Fibroblast of skin of right quadriceps (primary cell): ENCODE results near the gene ZFAND3.

ENCODE experiments used
- DNase-seq: peaks from one replicate; pipeline ENCODE4 v3.0.0-alpha.2; 2013

The ZFAND3 gene

GRCh38 chr6:38142178-38142902 is 322.8 kb downstream of the ZFAND3 start:
- no peak for DNase-seq

GRCh38 chr6:38143191-38144150 is 323.9 kb downstream of the ZFAND3 start:
- DNase-seq = no peak

GRCh38 chr6:38144365-38144945 is 324.9 kb downstream of the ZFAND3 start:
- no peak for DNase-seq

DNA sequence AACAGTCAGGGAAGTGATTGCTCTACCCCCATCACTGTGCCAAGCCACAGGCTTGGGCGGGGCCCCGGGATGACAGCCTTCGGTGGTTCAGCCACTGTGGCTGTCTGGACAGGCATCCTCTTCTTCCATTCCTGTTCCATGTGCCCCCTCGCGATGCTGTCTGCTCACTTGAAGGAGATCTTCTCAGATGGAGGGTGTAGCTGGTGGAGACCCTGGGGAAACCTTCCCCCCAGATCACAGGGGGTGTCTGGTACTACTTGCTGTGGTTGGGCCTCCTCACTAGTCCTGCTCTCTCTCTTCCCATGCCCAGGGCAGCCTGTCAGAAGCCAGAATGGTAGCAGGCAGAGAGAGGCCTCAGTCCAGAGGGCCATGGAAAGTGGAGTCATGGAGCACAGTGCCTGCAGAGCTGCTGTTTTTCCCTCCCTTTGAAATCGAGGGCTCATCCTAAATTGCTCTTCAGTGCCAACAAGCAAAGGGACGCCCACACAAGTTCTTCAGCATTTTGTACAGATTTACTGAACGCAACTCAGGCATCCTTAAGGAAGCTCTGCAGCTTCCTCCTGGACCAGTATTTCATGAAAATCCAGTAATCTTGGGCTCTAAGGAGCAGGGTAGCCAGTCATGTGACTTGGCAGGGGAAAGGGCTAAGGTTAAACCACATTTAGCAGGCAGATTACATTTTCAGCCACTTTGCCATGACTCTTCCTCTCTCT is 326.6 kb downstream of the ZFAND3 start:
- DNase-seq = no peak

- no peak for DNase-seq
Measured at GRCh38 chr6:38146734-38147027, 327.2 kb downstream of the ZFAND3 start.

GRCh38 chr6:38148606-38149005 is 329.1 kb downstream of the ZFAND3 start:
- no peak for DNase-seq

- peak; percentile 42 for DNase-seq
Measured at GRCh38 chr6:38149531-38149930, 330.0 kb downstream of the ZFAND3 start.

- no peak for DNase-seq
Measured at GRCh38 chr6:38150021-38150420, 330.5 kb downstream of the ZFAND3 start.

DNA sequence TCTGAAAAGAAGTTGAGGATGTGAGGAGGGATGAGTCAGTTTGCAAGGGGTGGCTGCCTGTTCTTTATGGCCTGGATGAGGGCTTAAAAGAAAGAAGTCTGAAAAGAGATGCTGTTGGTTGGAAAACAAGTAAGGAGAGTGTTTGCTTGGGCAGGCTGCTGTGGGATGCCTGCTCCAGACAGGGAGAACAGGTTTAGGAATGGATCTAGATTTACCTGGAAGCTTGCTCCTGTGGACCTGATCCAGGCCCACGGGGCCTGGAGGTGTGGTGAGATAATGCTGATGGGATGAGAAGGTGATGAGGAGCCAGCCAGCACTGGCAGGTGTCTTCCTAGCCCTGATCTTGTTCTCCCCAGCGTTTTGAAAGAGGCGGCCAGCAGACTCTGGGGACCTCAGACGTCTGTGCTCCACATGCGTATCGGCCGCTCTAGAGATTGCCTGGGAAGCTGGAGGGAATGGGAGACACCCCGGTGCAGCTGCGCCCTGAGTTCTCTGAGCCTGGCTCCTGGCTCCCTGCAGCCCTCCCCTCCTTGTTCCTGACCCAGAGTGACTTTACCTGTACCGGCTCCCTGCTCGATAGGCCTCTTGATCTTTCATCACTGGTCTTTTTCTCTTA is 331.3 kb downstream of the ZFAND3 start:
- no peak for DNase-seq

GRCh38 chr6:38151580-38152500 is 332.3 kb downstream of the ZFAND3 start:
- DNase-seq = no peak

GRCh38 chr6:38152620-38153019 is 333.1 kb downstream of the ZFAND3 start:
- DNase-seq = no peak

DNA sequence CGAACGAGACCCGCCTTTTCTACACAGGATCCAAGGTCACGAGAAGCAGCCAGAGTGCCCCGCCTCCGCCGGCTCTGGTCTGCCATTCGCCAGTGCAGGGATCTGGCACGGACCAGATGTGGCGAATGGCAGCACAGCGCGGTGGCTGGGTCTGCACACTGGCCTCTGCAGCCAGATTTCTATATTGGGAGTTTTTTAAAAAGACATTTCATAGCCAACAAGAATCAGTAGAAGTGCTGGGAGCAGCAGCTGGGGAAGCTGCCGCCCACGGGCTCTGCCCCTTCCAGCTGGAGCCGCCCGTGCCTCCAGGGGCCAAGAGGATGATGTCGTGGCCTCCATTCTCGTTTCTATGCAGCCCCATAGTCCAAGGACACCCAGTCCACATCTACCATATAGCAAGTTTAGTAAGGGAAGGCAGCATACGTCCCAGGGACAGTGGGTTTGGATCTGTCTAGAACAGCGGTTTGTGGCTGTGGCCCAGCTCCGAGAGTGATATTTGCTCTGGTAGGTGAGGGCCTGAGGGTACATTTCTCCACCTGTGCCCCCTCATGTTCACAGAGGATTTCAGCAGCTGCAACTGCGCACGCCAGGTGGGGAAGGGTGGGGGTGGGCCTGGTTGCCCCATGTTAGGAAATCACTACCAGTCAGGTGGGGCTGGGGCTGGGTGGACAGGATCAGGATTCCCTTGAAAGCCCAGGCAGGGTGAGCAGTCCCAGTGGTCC is 333.7 kb downstream of the ZFAND3 start:
- DNase-seq = no peak

DNA sequence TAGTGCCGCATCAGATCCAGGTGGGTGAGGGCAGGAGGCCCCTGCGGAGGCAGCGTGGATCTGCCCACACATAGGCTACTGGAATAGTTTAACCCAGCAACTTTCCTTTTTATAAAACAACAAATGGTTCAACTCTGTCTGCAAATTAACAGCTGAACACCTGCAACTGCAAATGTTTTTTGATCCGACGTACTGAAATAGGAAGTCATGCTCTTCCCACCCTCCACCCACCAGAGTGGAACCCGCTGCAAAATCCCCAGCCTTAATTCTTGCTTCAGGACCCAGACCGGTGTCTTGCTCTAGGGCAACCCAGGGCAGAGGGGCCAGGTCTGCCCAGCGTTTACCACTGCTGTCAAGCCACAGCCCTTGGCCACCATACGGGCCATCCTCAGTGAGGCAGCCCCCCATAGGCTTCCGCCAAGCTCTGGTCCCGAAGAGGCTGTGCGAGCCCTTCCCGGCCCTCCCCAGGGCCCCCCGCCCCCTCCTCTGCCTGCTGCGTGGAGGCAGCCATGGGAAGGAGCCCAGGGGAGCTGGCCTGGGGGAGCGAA is 334.3 kb downstream of the ZFAND3 start:
- no peak for DNase-seq

- no peak for DNase-seq
Measured at GRCh38 chr6:38154731-38155130, 335.2 kb downstream of the ZFAND3 start.

- peak; percentile 17 for DNase-seq
Measured at GRCh38 chr6:38155144-38155543, 335.6 kb downstream of the ZFAND3 start.

- no peak for DNase-seq
Measured at GRCh38 chr6:38155621-38156204, 336.2 kb downstream of the ZFAND3 start.

DNA sequence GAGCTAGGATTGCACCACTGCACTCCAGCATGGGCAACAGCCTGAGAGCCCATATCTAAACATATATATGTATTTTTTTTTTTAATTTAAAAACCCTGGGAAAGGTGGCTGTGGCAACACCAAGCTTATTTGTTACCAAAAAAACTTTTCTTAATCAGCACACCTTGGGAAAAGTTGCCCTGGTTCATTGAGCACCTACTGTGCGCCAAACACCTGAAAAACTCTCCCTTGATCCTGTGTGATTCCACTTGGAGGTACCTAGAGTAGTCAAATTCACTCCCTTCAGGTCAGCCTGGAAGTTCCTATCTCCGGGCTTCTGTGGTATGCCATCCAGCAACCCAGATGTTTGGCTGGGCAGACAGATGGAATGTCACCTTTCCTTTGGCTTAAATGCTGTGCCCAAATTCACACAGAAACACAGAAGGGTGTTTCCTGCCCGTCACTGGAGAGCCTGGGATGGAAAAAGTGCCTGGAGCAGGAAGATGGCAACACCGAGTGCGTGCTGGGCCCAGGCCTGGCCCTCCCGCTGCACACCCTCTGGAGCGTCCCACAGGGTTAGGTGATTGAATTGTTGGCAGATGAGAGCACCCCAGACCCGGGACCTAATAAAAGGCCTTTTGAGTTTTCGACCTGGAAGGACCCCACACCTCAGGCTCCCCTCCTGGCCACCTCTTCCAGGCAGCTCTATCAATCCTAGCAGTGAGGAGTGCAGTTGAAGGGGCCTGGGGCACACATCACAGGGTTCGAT is 337.5 kb downstream of the ZFAND3 start:
- DNase-seq = no peak

- DNase-seq = no peak
Measured at GRCh38 chr6:38157905-38158304, 338.4 kb downstream of the ZFAND3 start.

DNA sequence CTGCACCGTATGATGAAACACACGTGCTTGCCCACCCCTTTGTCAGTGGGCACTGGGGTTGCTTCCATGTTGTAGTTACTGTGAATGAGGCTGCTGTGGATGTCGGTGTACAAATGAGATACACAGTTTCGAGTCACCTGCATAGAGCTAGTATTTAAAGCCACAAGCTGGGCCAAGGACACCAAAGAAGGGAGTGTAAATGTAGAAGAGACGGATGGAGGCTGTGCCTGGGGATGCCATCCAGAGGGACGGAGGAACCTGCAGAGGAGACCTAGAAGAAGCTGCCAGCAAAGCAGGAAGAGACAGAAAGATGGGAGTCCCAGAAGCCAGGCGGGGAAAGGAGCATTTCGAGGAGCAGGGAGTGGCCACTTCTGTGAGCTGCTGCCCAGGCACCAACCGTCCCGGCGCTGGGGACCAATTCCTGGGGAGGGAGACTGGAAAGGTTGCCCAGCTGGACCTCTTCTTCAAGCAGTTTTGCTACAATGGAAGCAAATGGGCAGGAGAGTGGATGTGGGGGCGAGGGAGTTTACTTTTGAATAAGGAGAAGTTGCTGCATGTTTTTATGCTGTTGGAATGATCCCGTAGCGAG is 339.3 kb downstream of the ZFAND3 start:
- no peak for DNase-seq
